Activated T-helper 1 cell treated with anti-CD3 and anti-CD28 coated beads, Interleukin-2, amount 50 U/mL, for 16 hours (primary cell): ENCODE data around the gene DPF3.

Experiments used
- DNase-seq, 2 donors: peaks; one replicate each; pipeline ENCODE4 v3.0.0-alpha.2; 2020; ENCODE audit warnings: low read depth in 1 of 2, low spot score in 1 of 2

Gene DPF3

DNA sequence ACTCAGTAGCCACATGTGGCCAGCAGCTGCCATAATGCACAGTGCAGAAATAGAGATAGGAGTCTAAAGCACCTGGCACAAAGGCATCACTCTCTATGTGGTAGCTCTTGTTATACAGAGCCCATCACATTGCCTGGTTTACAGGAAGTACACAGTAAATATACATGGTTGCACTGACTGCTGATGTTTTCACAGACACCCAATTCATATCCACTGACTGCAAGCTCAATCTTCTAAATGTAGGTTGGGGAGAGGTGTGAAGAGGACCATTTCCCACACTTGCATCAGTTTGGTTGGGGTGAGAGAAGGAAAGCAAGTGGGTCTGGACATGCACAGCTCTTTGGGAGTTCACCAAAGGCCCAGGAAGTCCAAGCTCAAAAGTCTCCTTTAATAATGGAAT lies 172.8 kb downstream of the DPF3 start:
- DNase-seq = no peak

DNA sequence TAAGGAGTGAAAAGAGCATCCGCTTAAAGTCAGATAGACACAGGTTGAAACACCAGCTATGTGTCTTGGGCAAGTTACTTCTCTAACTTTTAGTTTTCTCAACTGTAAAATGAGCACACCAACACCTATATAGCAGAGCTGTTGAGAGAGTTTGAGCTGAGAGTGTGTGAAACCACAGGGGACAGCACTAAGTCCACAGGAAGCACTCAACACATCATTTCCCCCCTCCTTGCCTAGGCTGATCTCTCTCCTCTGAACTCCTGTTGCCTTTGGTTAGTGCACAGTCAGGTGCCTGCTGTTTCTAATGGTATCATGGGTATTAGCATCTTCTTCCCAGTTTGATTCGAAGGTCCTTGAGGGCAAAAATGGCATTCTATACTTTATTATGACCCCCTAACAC lies 176.7 kb downstream of the DPF3 start:
- no peak for DNase-seq

DNA sequence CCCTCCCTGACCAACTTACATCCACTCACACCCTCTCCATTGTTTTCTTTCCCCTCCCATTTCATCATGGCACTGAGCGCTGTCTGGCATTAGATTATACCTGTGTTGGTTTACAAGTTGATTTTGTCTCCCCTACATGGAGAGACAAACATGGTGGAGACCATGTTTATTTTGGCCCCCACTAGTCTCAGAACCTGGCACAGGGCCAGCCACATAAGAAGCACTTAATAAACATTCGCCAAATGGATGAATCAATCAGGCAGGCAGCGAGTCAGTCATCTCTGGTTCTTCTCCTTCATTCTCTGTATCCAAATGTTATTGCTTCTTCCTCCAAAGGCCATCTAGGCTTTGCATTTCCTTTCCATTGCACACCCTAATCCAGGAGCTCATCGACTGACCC lies 177.4 kb downstream of the DPF3 start:
- DNase-seq = no peak

DNA sequence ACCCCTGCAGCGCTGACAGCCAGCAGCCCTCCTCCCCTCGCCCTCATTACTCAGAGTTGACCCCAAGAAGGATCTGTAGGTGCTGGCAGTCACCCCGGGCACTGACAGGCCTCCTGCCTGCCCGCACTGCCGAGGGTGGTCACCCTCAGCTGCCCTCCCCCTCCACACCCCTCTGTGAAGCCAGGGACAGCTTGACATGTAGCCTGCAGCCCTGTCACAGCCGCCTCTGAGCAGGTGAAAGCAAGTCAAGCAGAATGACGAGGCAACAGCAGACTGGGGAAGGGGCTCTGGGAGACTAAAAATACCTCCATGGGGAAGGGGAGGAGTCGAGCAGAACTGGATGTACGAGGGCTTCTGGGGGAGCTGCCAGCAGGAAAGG lies 178.1 kb downstream of the DPF3 start:
- DNase-seq = no peak

DNA sequence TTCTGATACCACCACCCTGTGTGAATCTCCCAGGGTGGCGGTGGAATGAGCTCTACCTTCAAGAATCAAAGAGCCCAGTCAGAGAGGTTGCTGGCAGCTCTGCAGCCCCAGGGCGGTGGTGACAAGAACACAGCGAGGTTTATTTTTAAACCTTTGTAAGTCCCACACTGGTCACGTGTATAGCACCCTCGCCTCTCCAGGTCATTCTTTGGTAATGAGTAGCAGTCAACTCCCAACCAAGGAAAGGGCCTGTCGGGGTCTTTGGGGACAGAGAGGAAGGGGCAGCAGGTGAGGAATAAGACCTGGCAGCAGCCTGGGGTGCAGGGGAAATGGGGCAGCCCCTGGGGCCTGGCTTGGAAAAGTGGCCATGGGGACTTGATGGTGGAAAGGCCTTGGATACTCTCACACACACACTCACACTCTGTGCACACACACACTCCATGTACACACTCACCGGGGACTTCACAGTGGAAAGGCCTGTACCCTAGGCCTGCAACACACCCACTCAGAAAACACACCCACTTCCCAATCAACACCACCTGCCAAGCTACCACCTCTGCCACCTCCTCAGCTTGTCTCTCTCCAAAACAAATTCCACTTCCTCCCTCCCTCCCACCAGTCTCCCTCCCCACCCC lies 178.6 kb downstream of the DPF3 start:
- no peak for DNase-seq

DNA sequence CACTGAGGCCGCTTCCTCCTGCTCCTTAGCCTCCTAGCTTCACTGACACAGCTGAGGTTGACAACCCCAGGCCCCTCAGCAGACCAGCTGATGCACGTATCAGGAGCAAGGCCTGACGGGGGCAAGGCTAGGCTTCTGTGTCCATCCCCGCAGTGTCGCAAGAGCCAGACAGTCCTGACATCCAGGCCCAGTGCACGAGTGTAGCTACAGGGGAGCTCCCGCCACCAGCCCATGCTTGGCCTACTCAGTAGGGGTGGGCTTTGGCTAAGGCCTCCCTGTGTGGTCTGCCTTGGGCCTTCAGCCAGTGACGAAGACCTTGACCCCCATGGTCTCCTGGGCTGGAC lies 179.1 kb downstream of the DPF3 start:
- DNase-seq = no peak

DNA sequence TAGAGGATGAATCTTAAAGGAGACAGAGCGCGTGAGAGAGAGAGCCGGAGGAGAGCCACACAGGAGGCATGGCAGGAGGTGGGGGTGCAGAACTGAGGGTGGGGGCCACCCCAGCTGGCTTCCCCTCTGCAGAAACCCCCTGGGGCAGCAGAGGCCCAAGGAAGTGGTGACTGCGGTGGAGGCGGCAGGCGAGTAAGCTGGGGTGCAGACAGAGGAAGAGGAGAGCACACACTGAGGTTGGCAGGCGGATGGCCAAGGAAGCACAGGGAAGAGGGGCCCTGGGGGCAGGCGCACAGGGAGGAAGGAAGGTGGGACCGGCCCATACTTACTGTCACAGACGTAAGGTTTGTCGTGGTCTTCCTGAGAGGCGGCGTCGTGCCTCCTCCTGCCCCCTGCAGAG lies 179.8 kb downstream of the DPF3 start:
- no peak for DNase-seq

DNA sequence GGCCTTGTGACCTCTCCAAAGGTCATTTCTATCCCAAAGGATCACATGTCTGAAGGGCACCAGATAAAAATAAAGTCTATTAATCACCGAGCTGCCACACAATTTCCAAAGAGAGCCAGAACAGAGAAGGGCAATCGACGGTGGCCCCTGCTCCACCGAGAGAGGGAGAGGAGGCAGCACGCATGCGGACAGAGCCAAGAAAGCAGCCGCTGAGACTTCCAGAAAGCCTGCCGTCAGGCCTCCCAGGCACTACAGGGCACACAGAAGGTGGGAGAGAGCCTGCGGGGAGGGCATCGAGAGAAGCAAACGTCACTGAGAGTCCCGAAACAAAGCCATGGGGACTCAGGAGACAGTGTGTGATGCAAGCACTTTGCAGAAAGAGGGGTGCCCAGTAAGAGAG lies 182.0 kb downstream of the DPF3 start:
- no peak for DNase-seq

DNA sequence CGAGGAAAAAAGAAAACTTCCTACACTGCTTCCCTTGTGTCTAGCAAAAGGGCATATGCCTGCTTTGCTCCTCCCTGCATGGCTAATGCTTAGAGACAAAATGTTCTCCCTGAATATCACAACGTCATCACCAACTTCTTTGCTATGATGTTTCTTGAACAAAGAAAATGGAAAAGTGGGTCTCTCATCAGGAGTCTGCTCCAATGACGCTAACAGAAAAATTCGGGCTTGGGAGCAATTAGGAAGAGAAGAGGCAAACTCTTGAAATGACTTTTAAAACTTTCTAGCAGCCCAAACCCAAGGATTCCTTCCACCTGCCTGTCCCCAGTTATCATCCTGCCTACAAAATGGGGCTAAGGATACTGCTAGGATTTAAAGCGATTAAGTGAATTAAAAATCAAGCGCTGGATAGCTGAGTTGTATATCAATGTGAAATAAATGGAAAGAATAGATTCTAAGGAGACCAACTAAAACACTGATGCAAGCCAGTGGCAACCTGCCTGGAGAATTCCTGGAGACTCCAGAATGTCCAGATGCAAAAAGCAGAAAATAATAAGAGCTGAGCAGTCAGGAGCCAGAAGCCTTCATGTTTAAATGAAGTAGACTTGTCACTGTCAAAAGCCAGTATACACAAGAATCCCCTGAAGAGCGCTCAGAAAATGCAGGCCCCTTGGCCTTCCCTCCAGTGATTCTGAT lies 183.8 kb downstream of the DPF3 start:
- no peak for DNase-seq

DNA sequence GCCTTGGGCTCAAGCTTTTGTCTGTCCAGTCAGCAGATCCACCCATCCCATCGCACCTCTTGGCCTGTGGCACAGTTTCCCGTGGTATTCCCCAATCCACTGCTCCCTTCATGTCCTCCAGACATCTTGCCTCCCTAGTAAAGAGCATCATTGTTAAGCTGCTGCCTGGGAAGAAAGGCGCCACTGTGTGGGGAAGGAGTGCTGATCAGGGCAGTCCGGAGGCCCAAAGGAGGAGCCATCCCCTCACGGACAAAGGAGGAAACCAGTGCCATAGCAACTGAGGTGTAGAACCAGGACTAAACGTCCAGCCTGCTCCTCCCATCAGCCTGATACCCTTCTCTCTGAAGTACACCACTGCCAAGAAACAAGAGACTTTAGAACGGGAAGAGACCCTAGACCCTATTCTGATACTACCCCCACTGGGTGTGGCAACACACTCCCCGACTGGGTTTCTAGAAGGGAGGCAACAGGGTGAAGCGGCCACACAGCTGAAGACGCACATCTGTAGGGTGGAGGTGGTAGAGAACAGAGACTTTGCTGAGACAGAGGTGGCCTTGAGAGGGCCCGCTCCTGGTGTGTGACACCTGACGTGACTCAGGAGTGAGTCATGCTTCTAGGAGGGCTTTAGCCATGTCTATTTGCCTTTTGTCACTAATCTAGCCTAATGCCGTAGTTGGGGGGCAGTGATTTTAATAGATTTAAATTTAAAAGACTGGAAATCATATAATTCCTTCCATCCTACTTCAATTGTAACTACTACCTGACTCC lies 185.0 kb downstream of the DPF3 start:
- no peak for DNase-seq

DNA sequence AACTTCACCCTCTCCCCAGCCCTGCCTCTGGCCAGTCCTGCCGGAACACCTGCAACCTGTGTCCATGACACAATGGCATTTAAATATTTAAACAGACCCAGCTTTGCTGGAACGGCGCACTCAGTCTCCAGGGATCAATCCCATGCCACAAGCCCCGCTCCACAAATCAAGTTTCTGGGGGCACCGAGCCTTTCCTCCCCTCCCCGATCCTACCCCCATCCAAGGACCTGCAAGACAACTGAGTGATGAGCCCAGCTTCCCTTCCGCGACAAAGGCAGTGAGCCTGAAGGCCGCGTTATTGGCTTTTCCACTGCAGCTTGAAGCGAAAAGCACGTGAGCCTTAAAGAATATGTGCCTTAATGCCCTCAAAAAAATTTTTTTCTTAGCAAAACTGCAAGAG lies 185.7 kb downstream of the DPF3 start:
- no peak for DNase-seq

DNA sequence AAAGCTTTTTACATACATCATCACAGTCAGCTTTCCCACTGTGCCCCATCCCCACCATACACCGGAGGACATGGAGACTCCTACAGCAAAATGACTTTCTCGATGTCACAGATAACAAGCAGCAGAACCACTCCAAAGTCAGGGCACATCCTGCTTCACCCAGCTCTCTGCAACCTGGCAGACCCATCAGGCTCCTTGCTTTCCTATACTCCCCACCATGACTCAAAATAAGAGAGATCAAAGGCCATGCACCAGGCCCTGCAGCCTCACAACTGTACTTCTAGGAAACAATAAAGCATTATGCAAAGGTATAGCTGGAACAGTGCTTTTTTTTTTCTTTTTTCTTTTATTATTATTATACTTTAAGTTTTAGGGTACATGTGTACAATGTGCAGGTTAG lies 187.4 kb downstream of the DPF3 start:
- no peak for DNase-seq

DNA sequence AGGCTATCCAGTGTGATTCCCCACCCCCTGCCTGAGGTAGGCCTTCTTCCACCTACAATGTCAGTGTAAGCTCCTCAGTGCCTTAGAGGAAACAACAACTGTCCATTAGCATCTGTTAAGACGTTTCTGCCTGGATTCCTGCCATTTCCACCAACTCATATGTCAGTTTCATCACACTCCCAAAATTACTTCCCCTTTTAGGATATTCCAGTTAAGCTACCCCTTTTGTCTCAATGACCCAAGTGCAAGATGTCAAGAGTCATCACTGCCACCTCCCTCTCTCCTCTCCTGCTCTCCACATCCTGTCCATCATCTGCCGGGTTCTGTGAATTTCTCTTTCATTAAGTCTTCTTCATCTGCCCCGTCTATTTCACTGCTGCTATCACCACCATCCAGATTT lies 189.4 kb downstream of the DPF3 start:
- no peak for DNase-seq

DNA sequence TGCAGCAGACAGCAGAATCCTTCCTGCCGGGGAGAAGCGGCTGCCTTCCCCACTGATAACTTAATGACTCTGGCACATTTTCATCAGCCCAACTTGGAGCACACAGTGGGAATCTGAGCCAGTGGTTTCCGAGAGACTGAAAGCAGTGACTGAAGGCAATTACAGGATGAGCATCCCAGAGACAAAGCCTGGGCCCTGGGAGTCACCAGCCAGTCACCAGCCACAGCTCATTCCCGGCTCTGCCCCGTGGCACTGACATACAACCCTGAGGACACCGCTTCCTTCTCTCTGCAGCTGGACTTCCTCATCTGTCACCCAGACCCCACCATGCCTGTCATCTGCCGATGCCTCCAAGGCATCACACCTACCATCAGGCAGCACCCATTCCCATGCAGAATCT lies 192.3 kb downstream of the DPF3 start:
- DNase-seq = no peak

DNA sequence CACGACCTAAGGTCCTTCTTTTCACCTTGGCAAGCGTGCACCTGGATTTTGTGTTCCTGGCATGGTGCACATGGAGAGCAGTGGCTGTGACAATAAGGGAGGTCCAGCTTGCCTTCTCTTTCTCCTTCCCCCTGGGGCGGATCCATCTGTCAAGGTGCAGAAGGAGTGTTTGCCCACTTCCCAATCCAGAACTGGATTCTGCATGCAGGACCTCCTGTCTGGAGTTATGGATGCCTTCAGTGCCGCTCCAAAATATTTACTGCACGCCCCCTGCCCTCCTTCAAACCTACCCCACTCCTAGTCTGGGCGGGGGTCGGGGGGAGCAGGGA lies 192.7 kb downstream of the DPF3 start:
- DNase-seq = no peak

DNA sequence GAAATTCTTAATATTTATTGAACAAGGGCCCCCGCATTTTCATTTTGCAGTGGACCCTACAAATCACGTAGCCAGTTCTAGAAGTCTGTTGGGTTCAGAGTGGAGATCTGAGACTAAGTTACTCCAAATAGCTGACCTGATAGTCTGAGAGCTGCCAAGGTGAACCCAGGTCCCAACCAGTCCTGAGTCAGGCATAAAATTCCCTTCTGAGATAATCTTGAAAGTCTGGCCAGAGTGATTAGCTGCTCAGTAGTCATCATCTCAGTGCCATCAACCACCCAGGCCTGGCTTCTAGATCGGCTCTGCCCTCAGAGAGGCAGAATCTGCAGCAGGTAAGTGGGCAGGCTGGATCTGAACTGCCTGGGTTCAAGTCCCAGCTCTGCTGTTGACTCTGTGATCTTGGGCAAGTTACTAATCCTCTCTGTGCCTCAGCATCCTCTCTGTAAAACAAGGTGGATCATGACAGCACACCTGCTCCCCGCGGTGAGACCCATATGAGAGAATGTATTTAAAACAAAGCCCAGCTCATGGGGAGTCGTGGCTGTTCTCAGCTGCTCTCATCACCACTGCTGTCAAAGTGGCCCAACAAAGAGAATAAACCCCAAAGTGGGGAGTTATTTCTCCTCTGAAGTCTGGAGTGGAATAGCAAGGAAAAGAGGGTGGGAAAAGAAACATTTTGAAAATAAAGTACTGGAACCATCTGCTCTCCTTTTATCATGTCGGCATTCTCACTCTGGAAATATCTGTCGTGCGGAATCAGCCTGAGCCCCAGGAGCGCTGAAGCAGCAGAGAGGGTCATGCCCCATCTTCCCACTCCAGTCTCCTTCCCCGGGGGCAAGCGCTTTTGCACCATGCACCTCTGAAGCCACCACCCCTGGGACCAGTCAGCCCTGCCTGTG lies 193.3 kb downstream of the DPF3 start:
- no peak for DNase-seq

DNA sequence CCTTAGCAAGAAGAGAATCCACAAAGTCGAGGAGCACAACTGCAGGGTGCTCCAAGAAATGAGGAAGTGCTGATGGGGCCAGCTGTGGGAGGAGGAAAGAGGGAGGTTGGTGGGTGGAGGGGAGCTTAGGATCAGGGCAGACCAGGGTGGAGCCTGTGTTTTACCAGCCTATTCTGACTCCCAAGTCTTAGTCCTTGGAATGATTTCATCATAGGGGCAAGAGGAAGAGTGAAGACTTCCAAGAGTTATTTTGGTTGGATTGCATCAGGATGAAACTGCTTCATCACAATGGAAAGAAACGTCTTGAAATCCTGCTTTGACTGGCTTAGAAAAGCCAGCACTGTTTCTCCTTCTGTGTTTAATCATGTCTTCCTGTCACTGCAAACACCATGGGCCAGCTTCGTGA lies 194.0 kb downstream of the DPF3 start:
- DNase-seq = no peak

DNA sequence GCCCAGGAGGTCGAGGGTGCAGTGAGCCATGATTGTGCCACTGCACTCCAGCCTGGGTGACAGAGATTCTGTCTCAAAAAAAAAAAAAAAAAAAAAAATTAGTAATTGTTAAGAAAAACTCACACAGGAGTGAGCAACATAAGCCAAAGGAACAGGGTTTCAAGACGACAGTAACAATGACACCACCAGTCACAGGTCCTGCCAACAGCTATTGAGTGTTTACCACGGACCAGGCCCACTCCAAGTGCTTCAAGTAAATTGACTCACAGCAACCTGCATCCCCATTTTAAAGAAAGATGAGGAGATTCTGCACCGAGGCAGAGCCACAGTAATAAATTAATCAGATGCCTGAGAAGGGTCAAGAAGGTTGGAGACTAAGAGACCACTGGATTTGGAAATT lies 194.5 kb downstream of the DPF3 start:
- DNase-seq = no peak

DNA sequence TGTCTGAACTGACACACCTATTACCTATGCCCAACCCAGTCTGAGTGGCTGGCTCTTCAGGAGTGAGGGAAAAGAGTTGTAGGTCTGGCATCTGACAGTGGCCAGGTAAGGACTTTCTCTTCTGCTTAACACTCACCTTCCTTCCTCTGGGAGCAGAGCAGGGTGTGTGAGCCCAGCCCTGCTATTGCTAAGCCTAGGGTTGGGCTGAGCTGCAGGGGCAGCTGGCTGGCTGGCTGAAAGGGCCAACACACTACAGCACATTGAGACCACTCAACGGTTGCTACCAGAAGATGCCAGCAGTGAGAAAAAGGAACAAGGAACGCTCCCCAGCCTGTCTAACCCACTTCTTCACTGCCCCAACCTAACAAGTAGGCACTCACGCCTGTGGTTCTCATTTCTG lies 201.2 kb downstream of the DPF3 start:
- DNase-seq = no peak

DNA sequence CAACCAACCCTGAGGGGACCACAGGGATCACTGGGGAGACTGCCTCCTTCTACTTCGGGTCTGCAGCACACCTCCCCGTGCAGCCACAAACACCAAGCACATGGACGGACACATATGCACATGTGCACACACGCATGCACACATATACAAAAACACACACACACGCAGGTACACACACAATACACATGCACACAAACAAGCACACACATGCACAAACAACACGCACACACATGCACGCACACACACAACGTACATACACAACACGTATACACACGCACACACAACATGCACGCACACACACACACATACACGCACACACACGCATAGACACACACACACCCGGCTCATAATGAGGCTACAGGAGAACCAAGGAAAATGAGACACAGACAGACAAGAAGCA lies 203.6 kb downstream of the DPF3 start:
- no peak for DNase-seq

DNA sequence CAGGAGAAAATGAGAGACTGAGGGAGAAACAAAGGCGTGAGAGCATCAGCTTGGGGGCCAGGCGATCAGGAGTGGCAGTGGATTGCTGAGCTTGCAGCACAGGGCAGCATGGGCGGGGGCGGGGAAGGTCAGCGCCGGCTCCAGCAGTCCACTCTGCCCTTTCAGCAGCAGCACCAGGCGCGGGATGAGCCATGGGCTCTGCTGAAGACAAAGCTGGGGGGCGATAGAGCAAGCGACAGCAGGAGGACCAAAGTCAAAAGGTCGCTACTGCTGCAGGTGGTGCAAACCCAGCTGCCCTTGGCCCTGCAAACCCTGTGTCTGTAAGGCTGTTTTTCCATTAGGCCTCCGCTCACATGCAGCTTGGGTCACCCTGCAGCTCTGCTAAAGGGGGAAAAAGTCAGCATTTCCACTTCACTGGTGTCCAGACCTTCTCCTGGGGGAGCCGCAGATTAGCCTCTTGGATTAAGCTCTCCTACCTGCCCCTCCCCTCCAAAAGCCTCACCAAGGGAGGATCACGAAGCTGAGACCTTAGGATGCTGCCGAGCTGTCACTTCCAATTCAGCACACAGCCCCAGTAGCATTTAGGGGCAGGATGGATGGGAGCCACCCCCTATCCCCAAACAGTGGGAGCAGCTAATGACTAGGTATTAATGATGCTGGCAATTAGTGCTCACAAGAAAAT lies 204.8 kb downstream of the DPF3 start:
- no peak for DNase-seq
